Neural crest cell (in vitro differentiated cells): ENCODE results near the gene PTPRG. TPM values are rescaled to one million over a fixed set of nuclear protein-coding genes. Genes with fewer than 3 reads are reported as not detected.
A peak's percentile ranks its signal among the peaks of the same experiment; 100 is the strongest.
"Not testable (repeated sequence)": the region's sequence is repeated elsewhere in the genome, so short reads cannot be mapped to it uniquely, and the experiment has no call there.

Experiments
- DNase-seq: peaks from one replicate; pipeline ENCODE4 v3.0.0; 2021; ENCODE audit warnings: low read depth, mixed read lengths, low spot score
- H3K27ac Mint-ChIP-seq: one replicate; pipeline ENCODE4 v1.8.0; 2021; ENCODE audit warnings: mild to moderate bottlenecking, mixed read lengths; ENCODE audit not compliant: unreplicated experiment
- H3K27me3 Mint-ChIP-seq: 2 replicates; pipeline ENCODE4 v1.8.0; 2021; ENCODE audit warnings: low read depth, mild to moderate bottlenecking, mixed read lengths
- H3K36me3 Mint-ChIP-seq: 2 replicates; pipeline ENCODE4 v1.8.0; 2021; ENCODE audit warnings: low read depth, mild to moderate bottlenecking, mixed read lengths
- H3K4me1 Mint-ChIP-seq: 2 replicates; pipeline ENCODE4 v1.8.0; 2021; ENCODE audit warnings: mixed read lengths
- H3K4me3 Mint-ChIP-seq: one replicate; pipeline ENCODE4 v1.8.0; 2021; ENCODE audit warnings: mild to moderate bottlenecking, mixed read lengths
- H3K9me3 Mint-ChIP-seq: 2 replicates; pipeline ENCODE4 v1.8.0; 2021; ENCODE audit warnings: mixed read lengths
- total RNA-seq: library from RNA; stranded (reverse); gene quantifications from 2 replicates; pipeline ENCODE4 v1.2.1, GENCODE V29; 2021
- TF ChIP-seq, protein P1 (sequence below): fragments of 200-600 bp; sonication (generic); conservative IDR thresholded peaks from 2 replicates; pipeline ENCODE4 v1.5.0; 2021; ENCODE audit warnings: antibody characterized with exemption, mild to moderate bottlenecking

The PTPRG gene
- total RNA-seq, 1 donor from 2014 or later: 41.2 TPM

DNA sequence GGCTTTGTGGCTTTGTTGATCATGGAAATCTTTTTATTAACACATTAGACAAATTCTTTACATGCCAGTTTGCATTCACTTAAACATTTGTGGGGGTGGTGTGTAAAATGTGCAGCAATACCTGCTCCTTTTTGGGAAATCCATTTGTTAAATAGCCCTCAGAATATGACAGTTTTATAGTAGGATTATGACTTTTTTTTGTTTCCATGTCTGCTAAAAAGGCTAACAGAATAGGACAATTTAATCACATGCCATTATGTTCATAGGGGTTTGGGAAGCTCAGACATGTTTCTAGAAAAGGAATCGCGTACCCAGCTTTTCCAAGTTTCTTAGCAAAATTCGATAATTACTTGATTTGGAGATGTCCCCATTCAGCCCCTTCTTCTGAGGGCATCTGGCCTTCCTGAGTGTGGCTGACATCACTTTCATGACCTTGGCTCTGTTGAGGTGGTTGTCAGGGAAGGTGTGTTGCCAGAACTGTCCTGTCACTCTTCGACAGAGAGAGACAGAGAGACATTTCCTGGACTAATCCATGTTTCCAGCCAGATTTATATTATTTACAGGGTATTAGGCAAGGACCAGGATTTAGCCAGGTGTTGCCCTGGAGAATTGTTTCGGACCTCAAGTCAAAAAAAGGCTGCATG lies 126.4 kb downstream of the PTPRG start:
- H3K27ac Mint-ChIP-seq: peak overlapping the region; percentile 7
- H3K9me3 Mint-ChIP-seq: no peaks in the 10 kb centered on the region
- peak overlapping the region; percentile 18 for H3K4me3 Mint-ChIP-seq
- TF ChIP-seq, protein P1, sequence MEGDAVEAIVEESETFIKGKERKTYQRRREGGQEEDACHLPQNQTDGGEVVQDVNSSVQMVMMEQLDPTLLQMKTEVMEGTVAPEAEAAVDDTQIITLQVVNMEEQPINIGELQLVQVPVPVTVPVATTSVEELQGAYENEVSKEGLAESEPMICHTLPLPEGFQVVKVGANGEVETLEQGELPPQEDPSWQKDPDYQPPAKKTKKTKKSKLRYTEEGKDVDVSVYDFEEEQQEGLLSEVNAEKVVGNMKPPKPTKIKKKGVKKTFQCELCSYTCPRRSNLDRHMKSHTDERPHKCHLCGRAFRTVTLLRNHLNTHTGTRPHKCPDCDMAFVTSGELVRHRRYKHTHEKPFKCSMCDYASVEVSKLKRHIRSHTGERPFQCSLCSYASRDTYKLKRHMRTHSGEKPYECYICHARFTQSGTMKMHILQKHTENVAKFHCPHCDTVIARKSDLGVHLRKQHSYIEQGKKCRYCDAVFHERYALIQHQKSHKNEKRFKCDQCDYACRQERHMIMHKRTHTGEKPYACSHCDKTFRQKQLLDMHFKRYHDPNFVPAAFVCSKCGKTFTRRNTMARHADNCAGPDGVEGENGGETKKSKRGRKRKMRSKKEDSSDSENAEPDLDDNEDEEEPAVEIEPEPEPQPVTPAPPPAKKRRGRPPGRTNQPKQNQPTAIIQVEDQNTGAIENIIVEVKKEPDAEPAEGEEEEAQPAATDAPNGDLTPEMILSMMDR: no peak
- peaks cover 2% of the 10 kb centered on the region for H3K36me3 Mint-ChIP-seq
- H3K4me1 Mint-ChIP-seq: peaks cover 59% of the 10 kb centered on the region
- no peak for DNase-seq
- no peaks in the 10 kb centered on the region for H3K27me3 Mint-ChIP-seq

DNA sequence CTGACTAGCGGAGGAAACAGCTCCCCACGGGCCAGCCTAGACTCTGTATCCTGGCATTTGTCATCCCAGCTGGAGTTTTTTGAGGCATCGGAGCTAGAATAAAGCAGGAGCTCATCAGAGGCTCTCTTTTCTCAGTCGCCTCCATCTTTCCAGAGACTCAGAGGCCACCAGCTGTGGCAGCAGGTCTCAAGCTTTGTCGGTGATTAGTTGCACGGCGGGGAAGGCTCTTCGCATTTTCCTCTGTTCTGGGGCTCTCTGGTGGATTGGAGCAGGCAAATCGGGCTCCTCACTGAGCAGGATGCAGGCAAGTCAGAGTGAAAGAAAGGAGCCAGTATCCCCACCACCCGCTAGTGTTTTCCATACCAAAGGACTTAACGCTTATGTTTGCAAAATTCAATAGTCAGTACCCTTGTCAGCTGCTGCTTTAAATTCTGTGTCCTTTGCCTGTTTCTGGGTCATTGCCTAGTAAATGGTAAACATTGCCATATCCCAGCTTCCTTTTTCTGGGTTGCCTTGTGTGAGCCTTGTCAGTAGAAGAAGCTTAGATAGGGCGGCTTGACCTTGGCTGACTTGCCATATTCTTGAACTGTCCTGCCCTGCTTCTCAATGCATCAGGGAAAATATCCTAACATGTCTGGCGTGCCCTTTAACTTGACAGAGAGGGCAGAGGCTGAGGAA lies 127.1 kb downstream of the PTPRG start:
- Mint-ChIP-seq H3K36me3 (peaks cover 2% of the 10 kb centered on the region), H3K9me3 (no peaks in the 10 kb centered on the region), H3K4me3 (peak overlapping the region; percentile 18), H3K4me1 (peaks cover 55% of the 10 kb centered on the region), H3K27ac (peak overlapping the region; percentile 7), H3K27me3 (no peaks in the 10 kb centered on the region)
- TF ChIP-seq, protein P1: no peak
- DNase-seq: peak; percentile 12

DNA sequence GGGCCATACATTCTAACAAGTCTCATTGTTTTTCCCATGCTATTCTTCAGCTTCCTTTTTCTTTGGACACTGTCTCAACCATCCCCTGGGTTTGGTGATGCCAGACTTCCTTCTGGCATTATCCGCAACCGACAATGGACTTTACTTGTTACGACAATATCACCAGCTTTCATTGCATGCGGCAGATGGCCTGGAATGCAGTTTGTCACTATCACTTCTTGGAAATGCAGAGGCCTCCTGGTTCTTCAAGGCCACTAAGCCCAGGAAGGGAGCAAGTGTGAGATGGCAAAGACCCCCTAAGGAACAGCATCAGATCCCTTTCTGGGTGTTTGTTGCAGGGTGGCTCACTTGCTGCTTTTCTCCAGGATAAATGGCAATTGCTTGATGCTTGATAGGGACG lies 128.6 kb downstream of the PTPRG start:
- no peaks in the 10 kb centered on the region for H3K9me3 Mint-ChIP-seq
- TF ChIP-seq, protein P1: no peak
- peaks cover 2% of the 10 kb centered on the region for H3K36me3 Mint-ChIP-seq
- DNase-seq: no peak
- H3K27ac Mint-ChIP-seq: no peak overlapping the region
- H3K4me3 Mint-ChIP-seq: no peak overlapping the region
- peaks cover 40% of the 10 kb centered on the region for H3K4me1 Mint-ChIP-seq
- H3K27me3 Mint-ChIP-seq: no peaks in the 10 kb centered on the region

DNA sequence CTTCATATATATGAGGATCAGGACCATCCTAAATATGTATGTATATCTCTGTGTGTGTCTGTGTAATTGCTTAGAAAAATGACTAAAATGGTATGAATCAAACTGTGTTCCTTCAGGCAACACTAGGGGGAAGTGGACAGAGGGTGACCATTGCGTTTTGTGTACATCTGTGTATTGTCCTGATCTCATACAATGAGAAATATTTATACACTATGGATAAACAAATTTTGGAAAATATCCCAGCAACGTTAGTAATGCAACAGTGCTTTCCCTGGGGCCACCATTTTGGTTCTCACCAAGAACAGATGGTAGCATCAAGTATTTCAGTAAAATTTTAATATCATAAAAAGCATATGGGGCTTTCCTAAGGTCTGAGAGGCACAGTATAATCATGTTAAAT lies 130.1 kb downstream of the PTPRG start:
- TF ChIP-seq, protein P1: no peak
- Mint-ChIP-seq H3K4me3 (no peak overlapping the region), H3K27ac (no peak overlapping the region), H3K36me3 (peaks cover 2% of the 10 kb centered on the region), H3K27me3 (no peaks in the 10 kb centered on the region), H3K4me1 (peaks cover 33% of the 10 kb centered on the region), H3K9me3 (no peaks in the 10 kb centered on the region)
- DNase-seq: no peak

DNA sequence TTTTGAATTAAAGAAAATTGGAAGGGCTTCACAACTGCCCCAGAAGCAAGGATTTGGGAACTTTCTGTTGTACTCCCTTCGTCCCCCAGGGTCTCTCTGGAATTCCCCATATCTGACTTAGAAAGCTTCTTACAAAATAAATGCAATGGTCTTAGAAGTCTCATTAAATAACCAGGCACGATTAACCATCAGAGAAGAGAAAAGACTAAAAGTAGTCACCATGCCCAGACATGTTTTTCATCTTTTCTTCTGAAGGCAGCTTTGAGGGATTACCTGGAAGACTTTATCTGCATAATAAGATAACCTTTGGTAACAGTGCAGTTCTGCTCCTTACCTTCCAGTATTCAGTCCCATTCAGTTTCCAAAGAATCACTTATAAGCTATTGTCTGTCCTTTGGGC lies 135.9 kb downstream of the PTPRG start:
- Mint-ChIP-seq H3K4me3 (no peak overlapping the region), H3K27ac (no peak overlapping the region), H3K4me1 (peaks cover 27% of the 10 kb centered on the region), H3K27me3 (no peaks in the 10 kb centered on the region), H3K36me3 (no peaks in the 10 kb centered on the region), H3K9me3 (no peaks in the 10 kb centered on the region)
- TF ChIP-seq, protein P1: no peak
- no peak for DNase-seq

DNA sequence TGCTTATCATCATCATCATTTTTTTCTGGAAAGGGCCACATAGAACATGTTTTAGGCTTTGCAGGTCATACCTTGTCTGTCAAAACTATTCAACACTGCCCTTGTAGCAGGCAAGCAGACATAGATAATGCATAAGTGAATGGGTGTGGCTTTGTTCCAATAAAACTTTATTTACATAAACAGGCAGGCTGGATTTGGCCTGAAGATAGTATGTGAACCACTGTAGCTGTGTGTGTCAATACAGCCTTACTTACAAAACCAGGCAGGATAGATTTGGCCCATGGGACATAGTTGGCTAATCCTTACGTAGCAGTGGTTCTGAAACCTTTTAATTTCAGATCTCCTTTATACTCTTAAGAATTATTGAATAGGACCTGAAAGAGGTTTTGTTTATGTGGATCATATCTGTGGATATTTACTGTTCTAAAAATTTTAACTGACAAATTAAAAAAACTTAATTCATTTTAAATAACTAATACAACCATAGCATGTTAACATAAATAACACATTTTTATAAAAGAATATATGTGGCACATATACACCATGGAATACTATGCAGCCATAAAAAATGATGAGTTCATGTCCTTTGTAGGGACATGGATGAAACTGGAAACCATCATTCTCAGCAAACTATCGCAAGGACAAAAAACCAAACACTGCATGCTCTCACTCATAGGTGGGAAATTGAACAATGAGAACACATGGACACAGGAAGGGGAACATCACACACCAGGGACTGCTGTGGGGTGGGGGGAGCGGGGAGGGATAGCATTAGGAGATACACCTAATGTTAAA lies 137.1 kb downstream of the PTPRG start:
- H3K36me3 Mint-ChIP-seq, H3K27ac Mint-ChIP-seq, H3K4me3 Mint-ChIP-seq, DNase-seq, H3K27me3 Mint-ChIP-seq, H3K9me3 Mint-ChIP-seq: not testable (repeated sequence)
- H3K4me1 Mint-ChIP-seq: peaks cover 21% of the 10 kb centered on the region
